Measurements from ENCODE around the gene NTHL1.

The NTHL1 gene

GRCh38 chr16:2060346-2060745 lies 12.7 kb upstream of the NTHL1 start:
- no peak for TF ChIP-seq GLIS3 (CRISPR knock-in tag; IDR thresholded peaks at IDR 0.05)
- no peak for TF ChIP-seq ZFP3 (CRISPR knock-in tag; IDR thresholded peaks at IDR 0.05)
- TF ChIP-seq ZFP30 (CRISPR knock-in tag; IDR thresholded peaks at IDR 0.05) = no peak
- TF ChIP-seq ZNF565 (CRISPR knock-in tag; conservative IDR thresholded peaks at IDR 0.05; ENCODE audit: low read depth) = no peak
- no peak for TF ChIP-seq ESRRG (CRISPR knock-in tag; IDR thresholded peaks at IDR 0.05)
- no peak for TF ChIP-seq RARB (CRISPR knock-in tag; IDR thresholded peaks at IDR 0.05)
- no peak for TF ChIP-seq ISL1 (CRISPR knock-in tag; IDR thresholded peaks at IDR 0.05)
- no peak for TF ChIP-seq TCF4 (CRISPR knock-in tag; IDR thresholded peaks at IDR 0.05; ENCODE audit: borderline replicate concordance)
- TF ChIP-seq ARNTL (CRISPR knock-in tag; IDR thresholded peaks at IDR 0.05; ENCODE audit: borderline replicate concordance, low read depth) = no peak
- no peak for TF ChIP-seq ZNF70 (CRISPR knock-in tag; IDR thresholded peaks at IDR 0.05)
- no peak for ATAC-seq

- no peak for TF ChIP-seq CSRNP3 (CRISPR knock-in tag; IDR thresholded peaks at IDR 0.05)
- TF ChIP-seq ZNF70 (CRISPR knock-in tag; IDR thresholded peaks at IDR 0.05) = no peak
- TF ChIP-seq CREB5 (CRISPR knock-in tag; IDR thresholded peaks at IDR 0.05; ENCODE audit: low read depth) = no peak
- no peak for TF ChIP-seq RARB (CRISPR knock-in tag; IDR thresholded peaks at IDR 0.05)
- TF ChIP-seq TCF4 (CRISPR knock-in tag; IDR thresholded peaks at IDR 0.05; ENCODE audit: borderline replicate concordance) = no peak
- TF ChIP-seq PPARA (CRISPR knock-in tag; IDR thresholded peaks at IDR 0.05; ENCODE audit: borderline replicate concordance) = no peak
- ATAC-seq = no peak
Observed at GRCh38 chr16:2058872-2059271, 11.2 kb upstream of the NTHL1 start.

- TF ChIP-seq TSHZ2 (CRISPR knock-in tag; IDR thresholded peaks at IDR 0.05) (no peak), RARB (CRISPR knock-in tag; IDR thresholded peaks at IDR 0.05) (no peak), TCF4 (CRISPR knock-in tag; IDR thresholded peaks at IDR 0.05; ENCODE audit: borderline replicate concordance) (no peak), ZNF565 (CRISPR knock-in tag; conservative IDR thresholded peaks at IDR 0.05; ENCODE audit: low read depth) (no peak), ARNTL (CRISPR knock-in tag; IDR thresholded peaks at IDR 0.05; ENCODE audit: borderline replicate concordance, low read depth) (no peak), POU6F1 (CRISPR knock-in tag; IDR thresholded peaks at IDR 0.05; ENCODE audit: borderline replicate concordance, low read depth) (no peak), CSDC2 (CRISPR knock-in tag; IDR thresholded peaks at IDR 0.05) (no peak), TOX (CRISPR knock-in tag; IDR thresholded peaks at IDR 0.05; ENCODE audit: borderline replicate concordance) (no peak), SNAI2 (CRISPR knock-in tag; IDR thresholded peaks at IDR 0.05) (no peak), ESRRG (CRISPR knock-in tag; IDR thresholded peaks at IDR 0.05) (no peak), ZNF8 (CRISPR knock-in tag; IDR thresholded peaks at IDR 0.05) (no peak), CSRNP3 (CRISPR knock-in tag; IDR thresholded peaks at IDR 0.05) (no peak), PPARA (CRISPR knock-in tag; IDR thresholded peaks at IDR 0.05; ENCODE audit: borderline replicate concordance) (no peak), BACH2 (CRISPR knock-in tag; IDR thresholded peaks at IDR 0.05; ENCODE audit: borderline replicate concordance) (no peak), GLIS3 (CRISPR knock-in tag; IDR thresholded peaks at IDR 0.05) (no peak), ZNF70 (CRISPR knock-in tag; IDR thresholded peaks at IDR 0.05) (no peak), CREB5 (CRISPR knock-in tag; IDR thresholded peaks at IDR 0.05; ENCODE audit: low read depth) (no peak), ZFP3 (CRISPR knock-in tag; IDR thresholded peaks at IDR 0.05) (no peak)
- ATAC-seq = no peak
Observed at GRCh38 chr16:2058420-2058819, 10.8 kb upstream of the NTHL1 start.
